ENCODE results near the gene DFFA.

The DFFA gene

GRCh38 chr1:10502206-10502605 is 29.9 kb upstream of the DFFA start:
- Histone ChIP-seq H3K9me3 (ENCODE audit: insufficient read depth, low read length, severe bottlenecking) (no peaks in the 10 kb centered on the region), H3K4me3 (ENCODE audit: low read depth in 1 of 2, low read length in 2 of 2) (no peak overlapping the region), H3K4me1 (ENCODE audit: insufficient read depth, low read length) (no peaks in the 10 kb centered on the region), H3K79me2 (ENCODE audit: insufficient read depth, low read length) (peaks cover 50% of the 10 kb centered on the region), H3K27ac (ENCODE audit: low read length) (no peak overlapping the region), H4K20me1 (ENCODE audit: insufficient read depth, low read length) (no peaks in the 10 kb centered on the region; the same call in 1 of the 2 replicates), H3K27me3 (ENCODE audit: insufficient read depth, low read length, poor library complexity) (no peaks in the 10 kb centered on the region), H3K9ac (ENCODE audit: low read depth, low read length) (no peak overlapping the region), H2AFZ (ENCODE audit: low read depth, low read length) (no peak overlapping the region), H3K36me3 (ENCODE audit: insufficient read depth, low read length) (peaks cover 3% of the 10 kb centered on the region; the same call in 1 of the 2 replicates), H3K4me2 (ENCODE audit: insufficient read depth, low read length) (no peak overlapping the region)
- TF ChIP-seq EZH2 (IDR thresholded peaks at IDR 0.05; ENCODE audit: borderline replicate concordance, low read depth, low read length, severe bottlenecking) (no peak), CTCF (IDR thresholded peaks at IDR 0.05; ENCODE audit: borderline replicate concordance, extremely low read depth, low read length, poor library complexity, severe bottlenecking) (no peak)
- no peak for DNase-seq
- ATAC-seq (ENCODE audit: insufficient read depth, low read depth), result no peak

GRCh38 chr1:10498231-10498630 is 25.9 kb upstream of the DFFA start:
- no peaks in the 10 kb centered on the region for H3K27me3 ChIP-seq (ENCODE audit: insufficient read depth, low read length, poor library complexity)
- TF ChIP-seq CTCF (IDR thresholded peaks at IDR 0.05; ENCODE audit: borderline replicate concordance, extremely low read depth, low read length, poor library complexity, severe bottlenecking), result no peak
- TF ChIP-seq EZH2 (IDR thresholded peaks at IDR 0.05; ENCODE audit: borderline replicate concordance, low read depth, low read length, severe bottlenecking), result no peak
- H3K9me3 ChIP-seq (ENCODE audit: insufficient read depth, low read length, severe bottlenecking), result no peaks in the 10 kb centered on the region
- H3K27ac ChIP-seq (ENCODE audit: low read length), result no peak overlapping the region
- H3K4me2 ChIP-seq (ENCODE audit: insufficient read depth, low read length), result no peak overlapping the region
- peaks cover 18% of the 10 kb centered on the region for H3K36me3 ChIP-seq (ENCODE audit: insufficient read depth, low read length)
- no peak overlapping the region for H3K9ac ChIP-seq (ENCODE audit: low read depth, low read length)
- H3K4me3 ChIP-seq (ENCODE audit: low read depth in 1 of 2, low read length in 2 of 2), result no peak overlapping the region
- no peak for DNase-seq
- H4K20me1 ChIP-seq (ENCODE audit: insufficient read depth, low read length), result no peaks in the 10 kb centered on the region; the same call in 1 of the 2 replicates
- no peak overlapping the region for H2AFZ ChIP-seq (ENCODE audit: low read depth, low read length)
- ATAC-seq (ENCODE audit: insufficient read depth, low read depth), result no peak
- peaks cover 27% of the 10 kb centered on the region for H3K4me1 ChIP-seq (ENCODE audit: insufficient read depth, low read length)
- H3K79me2 ChIP-seq (ENCODE audit: insufficient read depth, low read length), result peaks cover 55% of the 10 kb centered on the region

GRCh38 chr1:10497109-10497508 is 24.8 kb upstream of the DFFA start:
- no peak overlapping the region for H3K27ac ChIP-seq (ENCODE audit: low read length)
- no peak overlapping the region for H3K4me2 ChIP-seq (ENCODE audit: insufficient read depth, low read length)
- no peak overlapping the region for H3K4me3 ChIP-seq (ENCODE audit: low read depth in 1 of 2, low read length in 2 of 2)
- no peak overlapping the region for H2AFZ ChIP-seq (ENCODE audit: low read depth, low read length)
- DNase-seq (peak; percentile 63), ATAC-seq (ENCODE audit: insufficient read depth, low read depth) (peak; percentile 63)
- no peak overlapping the region for H3K9ac ChIP-seq (ENCODE audit: low read depth, low read length)
- TF ChIP-seq CTCF (IDR thresholded peaks at IDR 0.05; ENCODE audit: borderline replicate concordance, extremely low read depth, low read length, poor library complexity, severe bottlenecking) (no peak), EZH2 (IDR thresholded peaks at IDR 0.05; ENCODE audit: borderline replicate concordance, low read depth, low read length, severe bottlenecking) (no peak)
- no peaks in the 10 kb centered on the region for H3K9me3 ChIP-seq (ENCODE audit: insufficient read depth, low read length, severe bottlenecking)
- H4K20me1 ChIP-seq (ENCODE audit: insufficient read depth, low read length), result peaks cover 5% of the 10 kb centered on the region; the same call in 1 of the 2 replicates
- peaks cover 27% of the 10 kb centered on the region for H3K4me1 ChIP-seq (ENCODE audit: insufficient read depth, low read length)
- peaks cover 66% of the 10 kb centered on the region for H3K79me2 ChIP-seq (ENCODE audit: insufficient read depth, low read length)
- H3K36me3 ChIP-seq (ENCODE audit: insufficient read depth, low read length), result peaks cover 18% of the 10 kb centered on the region
- H3K27me3 ChIP-seq (ENCODE audit: insufficient read depth, low read length, poor library complexity), result no peaks in the 10 kb centered on the region

GRCh38 chr1:10495952-10496351 is 23.6 kb upstream of the DFFA start:
- peak overlapping the region; percentile 57 for H3K9ac ChIP-seq (ENCODE audit: low read depth, low read length)
- H4K20me1 ChIP-seq (ENCODE audit: insufficient read depth, low read length), result peaks cover 5% of the 10 kb centered on the region; the same call in 1 of the 2 replicates
- DNase-seq (no peak), ATAC-seq (ENCODE audit: insufficient read depth, low read depth) (no peak)
- peaks cover 27% of the 10 kb centered on the region for H3K4me1 ChIP-seq (ENCODE audit: insufficient read depth, low read length)
- no peaks in the 10 kb centered on the region for H3K9me3 ChIP-seq (ENCODE audit: insufficient read depth, low read length, severe bottlenecking)
- H3K4me2 ChIP-seq (ENCODE audit: insufficient read depth, low read length), result peak overlapping the region; percentile 91
- no peak overlapping the region for H3K4me3 ChIP-seq (ENCODE audit: low read depth in 1 of 2, low read length in 2 of 2)
- H2AFZ ChIP-seq (ENCODE audit: low read depth, low read length), result no peak overlapping the region
- TF ChIP-seq CTCF (IDR thresholded peaks at IDR 0.05; ENCODE audit: borderline replicate concordance, extremely low read depth, low read length, poor library complexity, severe bottlenecking), result no peak
- no peak for TF ChIP-seq EZH2 (IDR thresholded peaks at IDR 0.05; ENCODE audit: borderline replicate concordance, low read depth, low read length, severe bottlenecking)
- H3K36me3 ChIP-seq (ENCODE audit: insufficient read depth, low read length), result peaks cover 18% of the 10 kb centered on the region
- no peaks in the 10 kb centered on the region for H3K27me3 ChIP-seq (ENCODE audit: insufficient read depth, low read length, poor library complexity)
- peaks cover 70% of the 10 kb centered on the region for H3K79me2 ChIP-seq (ENCODE audit: insufficient read depth, low read length)
- H3K27ac ChIP-seq (ENCODE audit: low read length), result peak overlapping the region; percentile 79

All from DND-41 (cell line).